PFSK-1 (cell line): ENCODE results near the gene SETBP1.

Source experiments
- FOXP2 ChIP-seq: optimal IDR thresholded peaks from 2 replicates; pipeline ENCODE3; 2011; ENCODE audit warnings: borderline replicate concordance, control low read depth, inconsistent platforms; ENCODE audit not compliant: insufficient read depth; ENCODE audit errors: extremely low read length, extremely low read depth
- POLR2AphosphoS5 ChIP-seq: IDR thresholded peaks from 2 replicates; pipeline ENCODE4 v1.6.1; 2012; ENCODE audit warnings: low read depth, mild to moderate bottlenecking, control low read depth, low read length, moderate library complexity
- REST ChIP-seq, 2 experiments: IDR thresholded peaks; 2 replicates each; pipeline versions ENCODE4 v1.6.1 to v1.8.0; 2011 to 2012; ENCODE audit warnings: low read depth in 2 of 2, low read length in 2 of 2, control low read depth in 1 of 2, inconsistent platforms in 1 of 2, mild to moderate bottlenecking in 1 of 2, moderate library complexity in 1 of 2; ENCODE audit not compliant: insufficient read depth in 1 of 2
- SIN3A ChIP-seq: IDR thresholded peaks from 2 replicates; pipeline ENCODE4 v1.6.1; 2012; ENCODE audit warnings: mild to moderate bottlenecking, low read length, moderate library complexity, borderline replicate concordance; ENCODE audit not compliant: insufficient read depth
- TAF1 ChIP-seq: IDR thresholded peaks from 2 replicates; pipeline ENCODE4 v1.6.1; 2012; ENCODE audit warnings: low read length, control low read depth, borderline replicate concordance; ENCODE audit not compliant: insufficient read depth

The SETBP1 gene

DNA sequence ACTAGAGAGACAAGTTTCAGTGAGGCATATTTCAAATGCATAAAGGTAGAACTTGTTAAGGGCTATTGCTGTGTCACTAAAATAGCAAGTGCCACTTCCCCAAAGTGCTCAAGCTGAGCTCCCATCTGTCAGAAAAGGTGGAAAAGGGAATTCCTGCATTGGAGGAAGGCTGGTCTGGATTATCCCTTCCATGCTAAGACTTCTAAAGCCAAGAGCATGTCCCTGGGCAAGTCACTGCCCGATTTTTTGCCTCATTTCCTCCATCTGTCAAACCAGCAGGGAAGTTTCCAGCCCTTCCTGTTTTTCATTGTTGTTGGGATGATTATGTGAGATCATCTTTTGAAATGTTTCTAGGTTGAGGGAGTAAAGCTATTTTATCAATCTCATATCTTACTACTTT, 175.5 kb downstream of the SETBP1 start:
- TF ChIP-seq REST (IDR thresholded peaks at IDR 0.05; ENCODE audit: insufficient read depth in 1 of 2, low read depth in 2 of 2, low read length in 2 of 2) (no peak), POLR2AphosphoS5 (no peak), TAF1 (no peak), SIN3A (no peak), FOXP2 (no peak)

GRCh38 chr18:44857081-44857480, 176.4 kb downstream of the SETBP1 start:
- TF ChIP-seq FOXP2 (no peak), SIN3A (no peak)

- TF ChIP-seq SIN3A (no peak), REST (IDR thresholded peaks at IDR 0.05; ENCODE audit: insufficient read depth in 1 of 2, low read depth in 2 of 2, low read length in 2 of 2) (no peak), TAF1 (no peak), FOXP2 (no peak), POLR2AphosphoS5 (no peak)
Observed at GRCh38 chr18:44857744-44858491, 177.2 kb downstream of the SETBP1 start.

DNA sequence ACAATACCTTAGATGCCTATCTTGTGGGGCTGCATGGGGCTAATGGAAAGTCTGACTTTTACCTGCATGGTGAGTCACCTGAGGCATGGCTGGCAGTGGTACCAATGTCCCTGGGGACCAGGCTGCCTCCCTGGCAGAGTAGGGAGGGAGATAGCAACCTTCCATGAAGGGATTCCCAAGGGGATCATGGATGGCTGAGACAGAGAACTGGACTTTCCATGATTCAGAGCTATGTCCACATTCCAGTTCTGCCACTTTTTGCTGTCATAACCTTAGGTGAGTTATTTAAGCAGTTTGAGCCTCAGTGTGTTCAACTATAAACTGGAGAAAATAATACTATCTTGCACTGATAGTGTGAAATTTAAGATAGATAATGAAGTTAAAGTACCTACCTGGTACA, 178.6 kb downstream of the SETBP1 start:
- TF ChIP-seq SIN3A (no peak), REST (IDR thresholded peaks at IDR 0.05; ENCODE audit: insufficient read depth in 1 of 2, low read depth in 2 of 2, low read length in 2 of 2) (no peak), POLR2AphosphoS5 (no peak), FOXP2 (no peak), TAF1 (no peak)

DNA sequence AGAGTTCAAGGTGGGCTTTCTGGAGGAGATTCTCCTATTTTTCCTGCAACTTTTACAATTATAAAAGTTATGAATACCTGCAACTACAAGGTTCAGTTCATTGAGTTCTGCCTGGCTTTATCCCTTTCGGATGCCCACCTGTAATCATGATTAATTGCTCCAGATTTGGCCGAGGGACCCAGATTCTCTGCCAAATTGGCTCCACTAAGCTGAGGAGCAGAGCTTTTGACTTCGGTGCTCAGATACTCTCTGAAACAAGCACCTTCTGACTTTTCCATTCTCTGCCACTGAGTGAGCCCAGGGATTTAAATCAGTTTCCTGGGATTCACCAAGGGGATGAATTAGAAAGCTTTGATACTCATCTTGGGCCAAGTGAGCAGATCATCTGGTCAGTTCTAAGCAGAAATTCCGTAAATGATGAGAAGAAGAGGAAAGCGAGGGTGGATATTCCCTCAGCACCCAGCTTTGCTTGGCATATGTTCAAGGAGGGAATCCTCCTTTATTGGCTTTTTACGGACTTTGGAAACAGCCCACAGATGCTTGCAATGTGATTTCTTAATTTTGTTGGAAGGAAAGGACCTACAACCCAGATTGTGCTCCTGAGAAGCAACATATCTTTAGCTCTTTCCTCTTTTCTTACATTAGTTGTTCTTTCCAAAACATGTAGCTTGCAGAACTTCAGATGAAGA, 179.2 kb downstream of the SETBP1 start:
- no peak for TF ChIP-seq SIN3A
- no peak for TF ChIP-seq REST (IDR thresholded peaks at IDR 0.05; ENCODE audit: insufficient read depth in 1 of 2, low read depth in 2 of 2, low read length in 2 of 2)
- TF ChIP-seq FOXP2: no peak
- TF ChIP-seq POLR2AphosphoS5: no peak
- no peak for TF ChIP-seq TAF1
